ENCODE measurements around the gene MMP24OS.
"Not testable (repeated sequence)": the region's sequence is repeated elsewhere in the genome, so short reads cannot be mapped to it uniquely, and the experiment has no call there.

MMP24OS gene

DNA sequence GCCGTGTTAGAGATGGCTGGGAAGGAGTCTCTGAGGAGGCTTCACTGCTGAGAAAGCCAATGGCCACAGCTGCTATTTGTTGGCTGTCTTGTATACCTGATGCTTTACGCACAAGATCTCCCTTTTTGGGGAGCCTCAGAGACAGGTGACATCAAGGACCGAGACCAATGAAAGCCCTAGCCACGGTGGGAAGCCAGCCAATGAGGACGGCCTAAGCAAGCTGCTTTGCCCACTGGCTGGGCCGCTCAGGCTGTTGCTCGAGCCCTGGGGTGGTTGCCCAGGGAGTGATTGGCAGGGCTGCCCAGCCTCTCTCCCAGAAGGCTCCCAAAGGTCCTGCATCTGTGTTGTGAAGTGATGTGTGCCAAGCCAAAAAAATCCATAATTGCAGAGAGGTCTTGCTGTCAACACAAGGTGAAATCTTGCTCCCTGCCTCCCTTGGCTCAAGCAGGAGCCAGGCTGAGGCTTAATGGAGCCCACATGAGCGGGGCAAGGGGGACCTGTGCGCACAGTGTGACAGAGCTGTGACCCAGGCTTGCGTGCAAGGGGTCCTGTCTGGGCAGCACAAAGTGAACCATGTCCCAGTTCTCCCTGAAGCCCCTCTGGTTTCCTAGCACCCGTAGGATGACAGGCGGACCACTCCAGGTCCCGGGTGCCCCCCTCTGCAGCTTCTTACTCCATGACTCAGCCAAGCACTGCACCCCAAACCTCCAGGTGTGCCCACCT lies 4.3 kb downstream of the MMP24OS start:
- peak; percentile 37 to 78 for DNase-seq

DNA sequence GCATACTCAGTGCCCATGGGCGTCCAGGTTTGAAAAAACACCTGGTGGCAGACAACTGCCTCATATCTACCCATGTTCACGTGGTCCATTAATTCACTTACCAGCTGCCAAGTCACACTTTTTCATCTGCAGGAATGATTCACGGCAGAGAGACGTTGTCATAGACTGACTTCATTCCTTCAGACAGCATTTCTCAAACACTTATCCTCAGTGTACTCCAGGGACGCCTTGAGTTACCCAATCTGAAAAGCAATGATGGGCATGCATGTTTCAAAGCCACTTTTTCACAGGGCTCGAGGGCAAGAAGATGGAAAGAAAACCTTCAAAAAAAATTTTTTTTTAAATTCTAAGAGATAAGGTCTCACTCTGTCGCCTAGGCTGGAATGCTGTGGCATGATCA lies 6.0 kb downstream of the MMP24OS start:
- no peak for DNase-seq

DNA sequence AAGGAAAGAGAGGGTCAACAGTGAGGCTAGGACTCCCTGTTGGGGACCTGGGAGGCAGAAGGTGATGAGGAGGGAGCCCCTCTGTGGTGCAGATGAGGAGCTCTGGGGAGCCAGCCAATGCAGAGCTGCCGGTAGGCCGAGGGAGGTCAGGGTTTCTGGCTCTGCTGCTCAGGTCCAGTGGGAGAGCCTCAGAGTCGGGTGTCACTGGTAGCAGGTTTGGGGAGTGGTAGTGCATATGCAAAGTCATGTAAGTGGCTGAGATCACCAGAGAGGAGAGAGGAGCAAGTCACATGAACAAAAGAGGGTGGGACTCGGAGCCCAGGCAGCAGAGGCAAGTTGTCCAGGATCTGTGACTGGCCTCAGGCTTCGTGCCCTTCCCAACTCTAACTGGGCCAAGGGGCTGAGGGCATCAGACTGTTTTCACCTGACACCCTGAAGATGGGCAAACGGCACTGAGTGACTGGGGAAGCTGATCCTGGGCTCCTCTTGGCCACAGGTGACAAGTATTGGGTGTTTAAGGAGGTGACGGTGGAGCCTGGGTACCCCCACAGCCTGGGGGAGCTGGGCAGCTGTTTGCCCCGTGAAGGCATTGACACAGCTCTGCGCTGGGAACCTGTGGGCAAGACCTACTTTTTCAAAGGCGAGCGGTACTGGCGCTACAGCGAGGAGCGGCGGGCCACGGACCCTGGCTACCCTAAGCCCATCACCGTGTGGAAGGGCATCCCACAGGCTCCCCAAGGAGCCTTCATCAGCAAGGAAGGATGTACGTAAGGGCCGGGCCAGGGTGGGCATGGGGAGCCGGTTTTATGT lies 6.6 kb downstream of the MMP24OS start:
- DNase-seq: no peak

DNA sequence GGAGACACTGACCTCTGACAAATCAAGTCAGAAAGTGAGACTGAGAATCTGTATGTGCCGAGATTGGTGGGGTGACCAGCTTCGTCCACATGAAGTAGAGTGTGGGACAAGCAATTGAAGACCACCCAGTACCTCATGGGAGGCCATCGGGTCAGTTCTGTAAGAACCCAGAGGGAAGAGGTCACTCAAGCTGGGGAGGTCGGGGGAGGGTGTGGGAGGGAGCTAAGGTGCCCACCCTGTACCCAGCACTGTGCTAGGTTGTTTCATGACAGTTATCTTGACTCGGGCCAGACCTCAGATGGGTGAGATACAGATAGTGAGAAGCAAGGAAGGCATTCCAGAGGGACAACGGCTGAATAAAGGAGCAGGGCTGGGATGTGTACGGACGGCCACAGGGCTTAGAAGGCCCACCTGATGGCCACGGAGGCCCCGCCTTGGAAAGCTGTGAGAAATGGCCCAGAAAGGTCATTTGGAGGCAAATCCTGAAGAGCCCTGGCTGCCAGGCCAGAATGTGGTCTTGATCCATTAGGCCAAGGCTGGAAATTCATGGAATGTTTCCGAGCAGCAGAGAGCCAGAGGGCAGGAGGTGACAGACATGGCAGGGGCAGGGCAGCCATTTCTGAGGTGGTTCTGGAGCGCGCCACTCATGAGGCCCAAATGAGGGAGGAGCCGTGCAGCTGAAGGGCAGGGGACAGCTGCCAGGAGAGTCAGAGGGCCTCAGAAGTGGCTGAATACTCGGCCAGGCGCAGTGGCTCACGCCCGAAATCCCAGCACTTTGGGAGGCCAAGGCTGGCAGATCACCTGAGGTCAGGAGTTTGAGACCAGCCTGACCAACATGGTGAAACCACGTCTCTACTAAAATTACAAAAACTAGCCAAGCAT lies 7.7 kb downstream of the MMP24OS start:
- no peak for DNase-seq

DNA sequence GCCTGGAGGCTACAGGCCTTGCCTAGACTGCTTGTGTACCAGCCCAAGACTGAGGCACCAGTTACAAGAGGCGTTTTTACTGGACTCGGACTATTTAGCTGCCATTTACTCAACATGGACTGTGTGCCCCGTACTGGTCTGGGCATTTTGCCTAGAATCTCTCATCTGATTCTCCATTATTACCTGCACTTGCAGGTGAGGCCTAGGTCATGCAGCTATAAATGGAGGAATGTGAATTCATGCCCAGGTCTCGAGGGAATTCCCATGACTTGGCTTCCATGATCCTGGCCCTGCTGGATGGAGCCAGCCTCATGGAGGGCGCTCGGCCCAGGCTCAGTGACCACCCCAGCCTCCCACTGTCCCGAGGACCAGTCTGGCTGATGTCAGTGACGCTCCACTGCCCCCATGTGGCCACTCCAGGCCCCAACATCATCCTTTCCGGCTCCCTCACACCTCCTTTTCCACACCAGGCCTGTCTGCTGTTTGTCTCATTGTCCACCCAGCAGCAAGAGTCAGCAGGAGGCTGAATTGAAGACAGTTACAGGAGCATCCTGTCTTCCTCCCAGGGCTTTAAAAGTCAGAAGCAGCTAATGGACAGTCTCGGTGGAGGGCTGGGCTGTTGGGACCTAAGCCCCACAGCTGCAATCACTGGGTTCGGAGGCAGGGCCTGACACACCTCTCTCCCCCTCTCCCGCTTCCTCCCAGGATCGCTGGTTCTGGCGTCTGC lies 8.7 kb downstream of the MMP24OS start:
- peak in 1 of 2 experiments; percentile 68 for DNase-seq

DNA sequence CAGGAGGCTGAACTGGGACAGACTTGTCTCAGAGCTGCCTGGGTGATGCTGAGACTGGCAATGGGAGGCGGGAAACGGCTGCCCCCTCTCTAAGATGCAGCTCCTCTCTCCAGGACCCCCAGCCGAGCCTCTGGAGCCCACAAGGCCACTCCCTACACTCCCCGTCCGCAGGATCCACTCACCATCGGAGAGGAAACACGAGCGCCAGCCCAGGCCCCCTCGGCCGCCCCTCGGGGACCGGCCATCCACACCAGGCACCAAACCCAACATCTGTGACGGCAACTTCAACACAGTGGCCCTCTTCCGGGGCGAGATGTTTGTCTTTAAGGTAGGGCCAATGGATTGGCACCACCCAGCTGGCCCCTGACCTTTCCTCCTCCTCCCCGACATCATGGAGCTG lies 10.8 kb downstream of the MMP24OS start:
- DNase-seq: no peak

DNA sequence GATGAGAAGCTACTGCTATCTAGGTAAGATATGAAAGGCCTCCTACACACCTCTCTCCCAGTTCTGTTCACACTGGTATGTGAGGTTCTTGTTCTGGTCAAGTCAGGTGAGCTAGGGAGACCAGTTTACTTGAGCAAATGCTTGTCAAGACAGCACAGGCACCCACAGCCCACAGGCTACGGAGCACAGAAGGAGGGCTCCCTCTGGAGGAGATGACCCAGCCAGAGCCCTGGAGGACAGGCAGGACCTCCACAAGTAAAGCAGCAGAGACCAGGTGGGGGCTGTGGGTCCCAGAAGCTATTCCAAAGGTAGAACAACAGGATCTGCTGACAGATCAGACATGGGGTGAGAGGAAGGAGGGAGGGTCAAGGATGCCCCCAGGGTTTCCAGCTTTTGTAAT lies 13.2 kb downstream of the MMP24OS start:
- DNase-seq: no peak

DNA sequence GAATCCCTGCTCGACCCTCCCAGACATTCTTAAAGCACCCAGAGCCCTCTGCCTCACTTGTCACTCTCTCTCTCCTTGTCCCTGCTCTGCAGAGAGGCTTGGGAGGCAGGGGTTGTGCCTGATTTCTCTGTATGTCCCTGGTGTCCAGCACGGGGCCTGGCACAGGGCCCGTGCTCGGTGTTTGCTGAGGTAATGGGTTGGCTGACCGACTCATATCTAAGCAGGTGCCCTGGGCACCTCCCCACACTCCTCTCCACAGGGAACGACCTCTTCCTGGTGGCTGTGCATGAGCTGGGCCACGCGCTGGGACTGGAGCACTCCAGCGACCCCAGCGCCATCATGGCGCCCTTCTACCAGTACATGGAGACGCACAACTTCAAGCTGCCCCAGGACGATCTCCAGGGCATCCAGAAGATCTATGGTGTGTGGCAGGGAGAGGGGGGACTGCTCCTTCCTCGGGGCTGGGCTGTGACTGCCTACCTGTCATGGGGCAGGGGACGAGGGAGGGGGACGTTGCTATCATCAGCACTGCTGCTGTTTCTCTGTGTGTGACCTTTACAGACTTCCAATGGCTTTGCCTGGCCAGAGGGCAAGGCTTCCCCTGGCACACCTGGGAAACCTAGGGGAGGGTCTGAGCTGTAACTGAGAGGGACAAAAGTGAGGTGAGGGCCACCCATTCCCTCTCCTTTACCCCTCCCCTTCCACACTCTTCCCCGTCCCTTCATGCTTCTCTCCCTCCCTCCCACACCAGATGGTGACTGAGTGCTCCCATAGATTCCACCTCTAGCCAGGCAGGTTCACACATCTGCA lies 14.2 kb downstream of the MMP24OS start:
- peak in 1 of 2 experiments; percentile 75 for DNase-seq

DNA sequence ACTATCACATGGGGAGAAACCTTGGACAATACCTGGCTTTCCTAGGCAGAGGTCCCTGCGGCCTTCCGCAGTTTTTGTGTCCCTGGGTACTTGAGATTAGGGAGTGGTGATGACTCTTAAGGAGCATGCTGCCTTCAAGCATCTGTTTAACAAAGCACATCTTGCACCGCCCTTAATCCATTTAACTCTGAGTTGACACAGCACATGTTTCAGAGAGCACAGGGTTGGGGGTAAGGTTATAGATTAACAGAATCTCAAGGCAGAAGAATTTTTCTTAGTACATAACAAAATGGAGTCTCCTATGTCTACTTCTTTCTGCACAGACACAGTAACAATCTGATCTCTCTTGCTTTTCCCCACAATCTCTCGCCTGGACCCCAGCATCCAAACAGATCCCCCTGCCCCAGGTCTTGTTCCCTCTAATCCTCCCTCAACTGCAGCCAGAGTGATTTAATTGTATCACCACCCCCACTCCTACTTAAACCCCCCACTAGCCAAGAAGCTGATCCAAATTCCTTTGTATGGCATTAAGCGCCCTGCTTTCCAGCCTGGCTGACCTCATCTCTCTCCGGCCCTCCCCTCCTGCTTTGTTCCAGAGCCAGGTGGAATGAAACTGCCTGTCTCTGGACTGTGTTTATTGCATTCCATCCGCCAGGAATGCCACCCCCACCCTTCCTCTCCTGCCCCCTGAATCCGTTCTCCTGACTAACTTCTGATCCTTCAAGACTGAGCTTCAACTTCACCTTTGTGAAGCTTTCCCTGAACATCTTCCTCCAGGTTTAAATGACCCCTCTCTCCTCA lies 15.0 kb downstream of the MMP24OS start:
- peak in 1 of 2 experiments; percentile 84 for DNase-seq

DNA sequence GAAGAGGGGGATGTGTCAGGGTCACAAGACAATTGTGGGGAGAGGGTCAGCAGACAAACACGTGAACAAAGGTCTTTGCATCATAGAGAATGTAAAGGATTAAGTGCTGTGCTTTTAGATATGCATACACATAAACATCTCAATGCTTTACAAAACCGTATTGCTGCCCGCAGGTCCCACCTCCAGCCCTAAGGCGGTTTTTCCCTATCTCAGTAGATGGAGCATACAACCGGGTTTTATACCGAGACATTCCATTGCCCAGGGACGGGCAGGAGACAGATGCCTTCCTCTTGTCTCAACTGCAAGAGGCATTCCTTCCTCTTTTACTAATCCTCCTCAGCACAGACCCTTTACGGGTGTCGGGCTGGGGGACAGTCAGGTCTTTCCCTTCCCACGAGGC lies 15.6 kb downstream of the MMP24OS start:
- not testable (repeated sequence) for DNase-seq

DNA sequence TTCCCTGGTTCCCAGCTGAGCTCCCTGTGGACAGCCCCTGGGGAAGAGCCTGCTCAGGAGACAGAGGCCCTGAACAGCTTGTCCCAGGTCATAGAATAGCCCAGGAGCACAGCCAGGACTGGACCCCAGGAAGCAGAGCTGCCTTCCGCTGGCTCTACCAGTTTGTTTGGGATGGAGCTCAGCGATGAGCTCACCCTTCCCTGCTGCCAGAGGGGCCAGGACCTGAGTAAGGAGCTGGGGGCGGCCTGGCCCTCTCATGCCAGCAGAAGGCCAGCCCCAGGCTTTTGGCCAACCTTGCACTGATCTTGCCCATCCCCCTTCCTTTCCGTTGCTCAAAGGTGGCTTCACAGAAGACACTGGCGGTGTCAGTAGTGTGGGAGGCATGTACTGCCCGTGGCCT lies 17.5 kb downstream of the MMP24OS start:
- DNase-seq: peak; percentile 66 to 77

DNA sequence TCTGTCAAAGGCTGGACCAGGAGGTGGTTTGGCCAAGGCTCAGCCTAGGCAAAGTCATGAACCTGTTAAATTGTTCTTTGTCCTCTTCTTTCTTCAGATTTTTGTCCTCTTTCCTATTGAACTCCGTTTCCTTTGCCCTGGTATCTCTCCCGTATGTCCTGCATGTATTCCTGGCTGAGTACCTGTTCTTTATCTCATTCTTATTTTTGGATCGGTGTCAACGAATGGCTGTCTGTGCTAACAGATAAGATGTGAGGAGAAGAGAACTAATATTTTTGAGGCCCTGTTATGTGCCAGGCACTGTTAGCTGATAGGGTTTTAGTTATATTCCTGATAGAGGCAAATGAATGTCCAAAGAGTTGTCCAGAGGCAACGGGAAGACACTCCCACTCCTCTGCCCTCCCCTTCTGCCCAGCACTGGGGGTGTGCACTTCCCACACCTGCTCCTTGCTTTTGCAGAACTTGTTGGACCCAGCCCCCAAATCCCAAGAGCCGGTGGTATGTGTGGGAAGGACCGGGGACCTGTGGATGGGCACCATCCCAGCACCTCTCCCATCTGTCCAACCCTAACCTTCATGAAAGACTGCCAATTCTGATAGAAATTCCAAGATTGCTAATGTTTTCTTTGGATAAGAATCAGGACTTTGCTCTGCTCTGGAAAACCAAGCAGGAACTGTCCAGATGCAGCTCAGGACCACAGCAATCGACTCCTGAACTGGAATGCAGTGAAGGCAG lies 20.6 kb downstream of the MMP24OS start:
- no peak for DNase-seq

DNA sequence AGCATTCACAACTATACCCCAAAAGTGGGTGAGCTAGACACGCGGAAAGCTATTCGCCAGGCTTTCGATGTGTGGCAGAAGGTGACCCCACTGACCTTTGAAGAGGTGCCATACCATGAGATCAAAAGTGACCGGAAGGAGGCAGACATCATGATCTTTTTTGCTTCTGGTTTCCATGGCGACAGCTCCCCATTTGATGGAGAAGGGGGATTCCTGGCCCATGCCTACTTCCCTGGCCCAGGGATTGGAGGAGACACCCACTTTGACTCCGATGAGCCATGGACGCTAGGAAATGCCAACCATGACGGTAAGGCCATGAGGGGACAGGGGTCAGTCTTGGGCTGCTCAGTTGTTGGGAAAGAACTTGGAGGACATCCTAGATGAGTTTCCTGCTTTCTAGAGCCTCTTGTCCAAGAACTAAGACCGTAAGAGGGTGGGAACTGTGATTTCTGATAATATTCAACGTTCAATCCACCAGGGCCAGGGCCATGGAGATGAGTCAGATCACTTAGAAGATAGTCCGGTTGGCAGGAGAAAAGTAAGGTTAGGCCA lies 23.4 kb downstream of the MMP24OS start:
- no peak for DNase-seq

DNA sequence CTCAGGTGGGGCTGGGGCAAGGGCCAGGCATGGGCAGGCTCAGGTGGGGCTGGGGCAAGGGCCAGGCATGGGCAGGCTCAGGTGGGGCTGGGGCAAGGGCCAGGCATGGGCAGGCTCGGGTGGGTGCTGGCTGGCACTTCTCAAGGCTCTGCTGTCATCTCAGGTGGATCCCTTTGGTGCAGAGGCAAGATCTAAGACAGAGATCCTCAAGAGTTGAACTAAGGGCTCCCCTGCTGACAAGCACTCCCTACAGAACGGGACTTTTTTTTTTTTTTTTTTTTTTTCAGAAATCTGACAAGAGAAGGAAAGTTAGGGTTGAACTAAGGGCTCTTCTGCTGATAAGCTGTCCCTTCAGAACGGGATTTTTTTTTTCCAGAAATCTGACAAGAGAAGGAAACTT lies 24.9 kb downstream of the MMP24OS start:
- no peak for DNase-seq

DNA sequence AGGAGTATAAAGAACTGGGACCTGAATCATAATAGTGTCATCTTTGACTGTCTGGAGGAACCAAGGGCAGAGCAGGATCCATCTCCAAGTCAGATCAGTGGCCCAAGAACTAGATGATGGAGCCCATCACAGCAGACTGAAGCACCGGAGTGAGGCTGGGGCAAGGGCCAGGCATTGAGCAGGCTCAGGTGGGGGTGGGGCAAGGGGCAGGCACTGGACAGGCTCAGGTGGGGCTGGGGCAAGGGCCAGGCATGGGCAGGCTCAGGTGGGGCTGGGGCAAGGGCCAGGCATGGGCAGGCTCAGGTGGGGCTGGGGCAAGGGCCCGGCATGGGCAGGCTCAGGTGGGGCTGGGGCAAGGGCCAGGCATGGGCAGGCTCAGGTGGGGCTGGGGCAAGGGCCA lies 25.3 kb downstream of the MMP24OS start:
- not testable (repeated sequence) for DNase-seq

DNA sequence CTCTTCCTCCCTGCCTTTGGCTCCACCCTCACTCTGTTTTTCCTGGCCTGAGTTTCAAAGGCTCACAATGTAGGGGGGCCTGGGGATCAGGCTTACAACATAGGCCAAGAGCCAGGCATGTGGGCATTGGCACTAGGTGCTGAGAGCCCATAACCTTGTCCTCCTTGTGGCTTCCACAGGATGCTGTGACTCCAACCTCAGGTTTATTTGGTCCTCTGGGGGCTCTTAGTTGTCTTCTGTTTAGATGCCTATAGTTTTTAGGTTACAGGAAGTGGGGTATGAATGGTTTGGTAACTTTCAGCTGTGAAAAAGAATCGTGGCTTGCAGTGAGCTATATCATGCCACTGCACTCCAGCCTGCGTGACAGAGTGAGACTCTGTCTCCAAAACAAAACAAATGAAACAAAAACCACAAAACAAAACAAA lies 25.9 kb downstream of the MMP24OS start:
- DNase-seq: no peak

DNA sequence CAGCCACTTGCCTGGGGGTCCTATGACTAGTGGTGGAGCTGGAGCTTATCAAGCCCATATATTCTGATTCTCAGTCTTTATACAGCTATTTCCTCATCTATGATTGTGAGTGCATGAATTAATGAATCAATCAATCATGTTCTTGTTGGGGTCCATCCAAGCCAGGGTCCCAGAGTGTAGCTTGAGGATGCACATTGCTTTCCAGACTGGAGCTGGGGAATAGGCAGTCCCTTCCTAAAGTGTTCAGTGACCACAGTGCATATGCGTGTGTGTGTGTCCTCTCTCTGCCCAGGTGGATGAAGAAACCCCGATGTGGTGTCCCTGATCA lies 26.3 kb downstream of the MMP24OS start:
- no peak for DNase-seq

DNA sequence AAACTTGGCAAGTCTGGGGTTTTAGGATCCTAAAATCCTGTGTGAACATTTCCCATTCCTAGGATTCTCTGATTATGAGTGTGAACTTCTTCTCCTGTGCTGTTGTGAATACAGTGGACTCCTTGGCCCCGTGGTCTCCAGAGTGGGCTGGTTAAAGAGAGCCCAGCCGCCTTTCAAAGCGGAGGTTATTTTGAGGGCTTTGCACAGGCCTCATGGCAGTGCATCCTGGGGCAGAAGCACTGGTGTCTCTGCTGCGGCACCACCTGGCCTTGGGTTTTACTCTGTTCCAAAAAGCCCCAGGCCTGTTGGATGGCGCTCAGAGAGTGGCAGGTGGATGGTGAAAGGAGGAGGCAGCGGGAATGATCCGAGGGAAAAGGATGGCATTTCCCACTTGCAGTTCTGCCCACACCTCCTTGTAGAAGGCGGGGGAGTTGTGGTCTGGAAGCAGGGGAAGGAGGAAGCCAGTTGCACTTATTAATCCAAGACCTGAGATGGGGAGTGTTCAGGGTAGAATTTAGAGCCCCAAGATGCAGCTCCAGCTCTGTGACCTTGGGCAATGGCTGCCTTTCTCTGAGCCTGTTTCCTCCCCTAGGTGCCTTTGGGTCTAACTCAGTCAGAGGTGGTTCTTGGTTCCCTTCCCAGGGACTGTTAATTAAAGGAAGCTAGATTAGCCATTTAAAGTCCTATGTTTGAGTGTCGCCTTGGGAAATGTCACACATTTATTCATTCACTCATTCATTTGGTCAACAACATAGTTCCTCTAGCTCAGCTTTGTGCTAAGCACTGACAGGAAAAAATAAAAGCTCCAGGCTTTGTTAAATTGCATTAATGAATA lies 29.1 kb downstream of the MMP24OS start:
- DNase-seq: peak; percentile 72 to 97

DNA sequence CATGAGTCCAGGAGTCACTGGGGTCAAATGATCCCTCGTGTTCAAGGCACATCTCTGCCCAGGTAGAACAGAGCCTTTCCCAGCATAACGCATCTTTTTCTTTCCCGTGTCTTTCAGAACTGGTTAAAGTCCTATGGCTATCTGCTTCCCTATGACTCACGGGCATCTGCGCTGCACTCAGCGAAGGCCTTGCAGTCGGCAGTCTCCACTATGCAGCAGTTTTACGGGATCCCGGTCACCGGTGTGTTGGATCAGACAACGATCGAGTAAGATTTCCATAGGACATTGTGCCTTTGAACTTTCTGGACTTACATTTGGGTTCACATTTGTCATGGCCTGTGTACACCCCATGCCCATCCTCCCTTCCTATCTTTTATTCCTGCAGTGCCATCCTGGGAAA lies 31.2 kb downstream of the MMP24OS start:
- no peak for DNase-seq

All from cerebellar nuclear complex (tissue), 1 donor.